Anterior cingulate cortex (tissue), 58 donors: ENCODE data around the gene UNC119.

Experiments
- DNase-seq, 58 donors: peaks; one replicate each; lab custom pipeline; 2025; lab: John Stamatoyannopoulos, UW

Gene UNC119

DNA sequence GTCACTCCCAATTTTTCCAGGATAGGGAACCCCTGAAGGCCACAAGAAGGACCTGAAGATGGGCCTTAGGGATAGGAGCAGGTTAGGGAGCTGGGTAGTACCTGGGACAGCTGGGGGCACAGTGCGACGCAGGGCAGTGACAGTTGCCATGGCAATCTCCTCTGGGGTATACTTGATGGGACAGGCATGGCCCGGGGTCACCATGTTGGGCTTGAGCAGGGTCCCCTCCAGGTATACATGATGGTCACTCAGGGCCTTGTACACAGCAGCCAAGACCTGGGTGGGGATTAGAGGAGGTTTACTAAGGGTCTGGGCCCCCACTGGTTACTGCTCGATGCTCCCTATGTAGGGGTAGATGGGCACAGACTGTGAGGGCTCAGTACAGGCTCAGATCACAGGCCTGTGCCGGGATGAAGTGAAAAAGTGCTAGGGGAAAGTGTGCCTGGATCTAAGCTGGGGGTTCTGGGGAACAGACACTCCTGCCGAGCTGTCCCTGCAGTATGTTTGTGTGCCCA lies 21.6 kb upstream of the UNC119 start:
- no peak for DNase-seq

DNA sequence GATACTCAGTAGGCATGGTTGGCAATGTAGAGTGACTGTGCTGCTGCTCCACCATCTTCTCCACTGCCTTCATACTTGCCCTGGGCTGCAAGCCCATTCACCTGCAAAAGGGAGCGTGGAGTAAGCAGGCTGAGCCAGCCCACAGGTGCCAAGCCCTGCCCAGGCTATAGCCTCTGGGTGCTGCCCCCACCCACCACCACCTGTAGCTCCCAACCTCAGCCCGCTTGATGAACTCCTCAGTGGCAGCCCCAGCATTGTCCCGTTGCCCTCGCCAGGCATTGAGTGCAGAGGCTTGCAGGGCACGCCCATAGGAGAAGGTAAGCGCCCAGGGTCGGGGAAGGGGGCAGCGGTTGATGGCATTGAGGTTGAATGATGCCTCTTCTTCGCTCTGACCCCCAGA lies 21.1 kb upstream of the UNC119 start:
- no peak for DNase-seq

DNA sequence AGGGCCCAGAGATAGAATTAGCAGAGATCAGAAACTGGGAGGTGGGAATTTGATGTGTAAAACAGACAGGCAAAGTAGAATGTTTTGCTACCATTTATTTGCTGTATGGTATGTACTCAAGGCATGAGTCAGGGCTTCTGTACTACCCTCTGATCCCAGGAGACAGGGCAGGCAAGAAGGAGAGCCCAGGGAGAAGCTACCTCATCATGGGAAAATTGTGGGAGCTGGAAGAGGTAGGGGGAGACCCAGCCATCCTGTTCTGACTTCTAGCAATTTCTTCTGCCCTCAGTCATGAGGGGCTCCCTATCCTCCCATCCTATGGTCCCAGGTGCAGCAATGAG lies 20.6 kb upstream of the UNC119 start:
- DNase-seq: no peak

DNA sequence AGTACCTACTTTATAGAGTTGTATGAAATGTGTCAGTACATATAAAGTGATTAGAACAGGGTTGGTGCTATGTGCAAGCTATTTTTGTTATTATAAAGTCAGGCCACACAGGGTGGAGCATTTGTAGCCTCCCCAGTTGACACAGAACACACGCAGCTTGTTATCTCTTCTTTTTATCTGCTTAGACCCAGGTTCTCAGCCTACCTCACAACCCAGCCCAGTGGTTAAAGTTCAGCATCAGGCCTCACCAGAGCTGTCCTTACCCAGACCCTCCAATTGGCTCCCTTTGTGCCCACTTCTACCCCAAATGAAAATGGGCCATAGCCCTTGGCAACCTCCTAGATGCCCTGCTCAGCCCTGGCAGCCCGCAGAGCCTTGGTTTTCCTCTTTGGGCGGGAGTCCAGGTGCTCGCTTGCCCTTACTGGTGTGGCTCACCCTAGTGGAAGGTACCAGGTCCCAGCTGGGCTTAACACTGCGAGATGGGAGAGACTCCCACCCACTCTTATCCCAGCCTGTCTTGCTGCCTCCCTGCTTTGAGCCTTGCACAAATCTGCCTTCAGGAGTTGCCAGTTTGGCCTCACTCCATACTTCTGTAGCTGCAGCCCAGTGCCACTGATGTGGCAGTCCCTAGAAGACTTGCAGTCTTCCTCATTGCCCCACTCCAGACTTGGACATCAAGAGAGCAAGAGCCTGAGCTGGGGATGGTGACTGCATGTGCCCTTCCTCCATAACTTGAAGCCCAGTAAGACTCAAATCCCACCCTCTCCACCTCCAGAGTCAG lies 20.0 kb upstream of the UNC119 start:
- peak in 18 of 58 donors; percentile 6 to 43 (median 15) for DNase-seq

- peak; percentile 76 to 98 (median 94) for DNase-seq
These were observed 19.1 kb upstream of the UNC119 start, which contains the start of gene PIGS for GRCh38 chr17:28571361-28572122. Gene PIGS, minus strand, starts transcription at chr17:28571524. Its CDS starts 28 bp downstream, at chr17:28571496.

DNA sequence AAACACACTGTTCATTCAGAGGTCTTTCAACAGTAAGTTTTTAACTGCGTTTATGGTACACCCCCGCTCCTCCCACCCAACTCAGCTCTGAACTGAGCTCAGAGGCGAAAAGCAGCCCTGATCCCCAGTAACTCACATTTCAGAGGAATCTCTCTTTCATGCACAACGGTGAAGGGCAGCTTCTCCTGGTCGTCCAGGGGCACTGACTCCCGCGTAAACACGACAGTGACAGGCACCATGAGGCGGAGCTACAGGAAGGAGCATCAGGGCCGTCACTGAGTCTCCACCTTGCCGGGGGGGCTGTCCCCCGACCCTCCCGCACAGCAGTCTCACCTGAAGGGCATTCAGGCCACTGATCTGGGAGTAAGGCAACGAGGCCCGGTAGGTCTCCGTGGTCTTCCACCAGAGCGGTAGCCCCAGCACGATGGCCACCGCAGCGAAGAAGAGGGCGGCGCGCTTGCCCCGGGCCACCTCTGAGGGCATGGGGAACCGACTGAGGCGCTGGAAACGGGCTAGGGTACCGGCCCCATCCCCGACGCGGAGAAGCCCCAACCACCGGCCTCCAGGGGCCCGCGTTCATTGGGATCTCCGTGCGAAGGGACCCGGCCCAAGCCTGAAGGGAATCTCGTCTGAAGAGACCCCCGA lies 18.4 kb upstream of the UNC119 start:
- DNase-seq: peak in 23 of 58 donors; percentile 12 to 58 (median 37)

DNA sequence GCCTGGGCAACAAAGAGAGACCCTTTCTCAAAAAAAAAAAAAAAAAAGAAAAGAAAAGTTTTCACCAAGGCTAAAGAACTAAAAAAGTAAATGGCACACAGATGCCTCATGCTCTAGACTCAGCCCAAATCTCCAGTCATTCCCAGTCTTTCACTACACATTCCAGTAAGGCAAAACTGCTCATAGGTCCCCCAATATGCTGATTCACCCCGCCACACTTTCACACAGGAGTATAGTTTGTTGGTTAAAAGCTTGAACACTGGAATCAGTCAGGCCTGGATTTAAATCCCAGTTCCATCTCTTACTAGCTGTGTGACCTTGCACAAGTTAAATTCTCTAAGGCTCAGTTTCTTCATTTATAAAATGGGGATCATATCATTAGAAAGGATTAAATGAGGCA lies 17.0 kb upstream of the UNC119 start:
- no peak for DNase-seq

DNA sequence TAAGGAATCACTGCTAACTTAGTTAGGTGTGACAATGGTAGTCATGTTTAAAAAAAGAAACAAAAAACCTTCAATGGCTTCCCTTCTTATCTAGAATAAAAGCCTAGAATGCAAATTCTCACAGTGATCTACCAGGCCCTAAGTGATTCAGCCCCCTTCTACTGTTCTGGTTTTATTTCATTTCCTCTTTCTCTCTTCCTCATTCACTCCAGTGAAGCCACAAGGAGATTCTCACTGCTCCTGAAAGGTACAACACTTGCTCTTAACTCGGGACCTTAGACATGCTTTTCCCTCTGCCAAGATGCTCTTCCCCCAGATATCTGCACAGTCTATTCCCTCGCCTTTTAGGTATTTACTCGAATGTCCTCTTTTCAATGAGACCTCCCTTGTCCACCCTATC lies 15.2 kb upstream of the UNC119 start:
- no peak for DNase-seq

GRCh38 chr17:28563475-28563874 lies 11.1 kb upstream of the UNC119 start:
- DNase-seq: no peak

DNA sequence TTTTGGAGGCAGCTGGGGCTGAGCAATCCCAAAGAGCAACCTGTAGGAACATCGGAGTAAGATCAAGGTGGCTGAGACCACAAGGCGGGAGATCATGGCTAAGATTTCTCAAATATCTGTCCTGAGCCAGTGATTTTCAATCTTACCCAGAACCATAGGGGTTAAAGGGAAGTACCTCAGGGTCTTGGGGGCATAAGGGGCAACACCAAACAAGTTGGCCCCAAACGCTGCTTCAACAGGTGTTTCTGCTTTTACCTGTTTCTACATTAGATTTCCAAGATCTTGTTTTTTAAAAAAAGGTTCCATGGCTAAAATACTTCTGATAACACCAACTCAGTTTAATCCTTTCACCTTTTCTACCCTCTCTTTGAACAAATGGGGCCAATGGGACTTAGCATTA lies 2.6 kb upstream of the UNC119 start:
- no peak for DNase-seq

DNA sequence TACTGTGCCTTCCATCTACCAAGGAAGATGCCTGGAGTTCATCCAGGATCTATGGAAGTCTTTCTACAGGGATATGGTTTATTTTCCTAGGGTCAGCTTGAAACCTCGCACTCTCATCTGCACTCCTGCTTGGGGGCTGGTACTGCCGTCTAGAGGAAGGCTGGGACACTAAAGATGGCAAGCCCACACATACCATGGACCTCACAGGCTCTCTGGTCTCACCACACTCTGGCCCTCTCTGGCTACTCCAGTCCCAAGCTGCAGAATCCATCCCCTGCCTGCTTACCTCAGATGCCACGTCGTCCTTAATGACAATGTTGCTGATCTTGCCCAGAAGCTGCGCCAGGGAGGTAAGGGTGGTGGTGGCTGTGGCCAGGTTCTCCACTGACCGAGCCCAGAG lies 2.1 kb upstream of the UNC119 start:
- peak in 1 of 58 donors; percentile 3 for DNase-seq

DNA sequence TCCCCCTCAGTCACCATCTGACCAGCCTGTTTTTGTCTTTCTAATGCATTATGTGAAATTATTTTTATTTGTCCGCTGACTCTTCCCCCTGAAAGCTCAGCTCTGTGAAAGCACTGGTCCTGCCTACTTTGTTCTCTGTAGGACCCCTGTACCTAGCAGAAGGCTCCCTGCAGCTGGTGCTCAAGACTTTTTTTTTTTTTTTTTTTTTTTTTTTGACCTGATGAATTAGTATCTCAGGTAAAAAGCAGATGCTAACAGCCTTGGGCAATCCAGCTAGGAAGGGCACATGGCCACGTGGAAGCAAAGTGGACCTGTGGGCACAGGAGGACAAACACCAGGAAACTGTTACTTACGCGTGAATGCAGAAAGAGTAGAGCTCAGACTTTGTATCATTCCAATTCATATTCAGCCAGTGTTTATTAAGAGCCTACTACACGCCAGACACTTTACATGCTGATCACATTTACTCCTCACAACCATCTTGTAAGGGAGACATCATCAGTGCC lies 629 bp upstream of the UNC119 start:
- no peak for DNase-seq

- peak in 6 of 58 donors; percentile 8 to 42 (median 24) for DNase-seq
These were observed 826 bp downstream of the UNC119 start for GRCh38 chr17:28551421-28552175.

GRCh38 chr17:28550858-28551257 lies 1.6 kb downstream of the UNC119 start:
- no peak for DNase-seq

DNA sequence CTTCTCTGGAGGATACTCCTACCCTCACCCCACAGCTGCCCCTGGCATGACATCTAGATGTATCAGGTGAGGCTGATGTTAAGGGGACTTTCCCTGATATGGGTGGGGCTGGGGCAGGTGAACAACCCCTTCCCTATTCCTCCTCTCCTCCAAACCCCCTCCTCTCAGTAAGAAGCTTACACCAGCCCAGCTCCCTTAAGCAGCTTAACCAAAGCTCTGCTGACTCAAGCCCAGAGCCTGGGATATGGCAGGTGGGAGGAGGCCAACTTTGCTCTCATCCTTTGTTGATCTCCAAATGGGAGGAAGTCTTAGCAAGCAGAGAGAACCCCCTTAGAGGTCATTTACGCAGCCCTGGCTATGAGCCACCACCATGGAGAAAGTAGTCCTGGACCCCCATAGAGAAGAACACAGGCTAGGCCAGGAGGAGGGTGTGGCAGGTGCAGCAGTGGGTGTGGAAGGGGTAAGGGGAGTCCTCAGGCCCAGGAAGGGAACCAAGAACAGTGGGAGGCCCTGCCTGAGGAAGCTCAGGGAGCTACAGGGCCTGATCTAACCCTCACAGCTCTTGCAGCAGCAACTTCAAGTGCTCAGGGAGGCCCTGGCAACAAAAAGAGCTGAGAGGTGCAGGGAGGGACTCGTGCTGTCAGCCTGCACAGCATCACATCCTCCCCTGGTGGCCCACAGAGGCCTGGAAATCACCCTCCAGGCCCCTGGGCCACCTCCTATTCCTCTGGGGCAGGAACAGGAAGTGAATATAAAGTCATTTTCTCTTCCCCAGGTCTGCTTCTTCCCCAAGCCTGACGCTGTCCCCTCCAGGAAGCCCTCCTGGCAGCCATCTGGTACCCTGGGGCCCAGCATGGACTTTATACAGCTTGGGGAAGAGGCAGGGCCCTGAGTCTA lies 2.9 kb downstream of the UNC119 start:
- DNase-seq: no peak

DNA sequence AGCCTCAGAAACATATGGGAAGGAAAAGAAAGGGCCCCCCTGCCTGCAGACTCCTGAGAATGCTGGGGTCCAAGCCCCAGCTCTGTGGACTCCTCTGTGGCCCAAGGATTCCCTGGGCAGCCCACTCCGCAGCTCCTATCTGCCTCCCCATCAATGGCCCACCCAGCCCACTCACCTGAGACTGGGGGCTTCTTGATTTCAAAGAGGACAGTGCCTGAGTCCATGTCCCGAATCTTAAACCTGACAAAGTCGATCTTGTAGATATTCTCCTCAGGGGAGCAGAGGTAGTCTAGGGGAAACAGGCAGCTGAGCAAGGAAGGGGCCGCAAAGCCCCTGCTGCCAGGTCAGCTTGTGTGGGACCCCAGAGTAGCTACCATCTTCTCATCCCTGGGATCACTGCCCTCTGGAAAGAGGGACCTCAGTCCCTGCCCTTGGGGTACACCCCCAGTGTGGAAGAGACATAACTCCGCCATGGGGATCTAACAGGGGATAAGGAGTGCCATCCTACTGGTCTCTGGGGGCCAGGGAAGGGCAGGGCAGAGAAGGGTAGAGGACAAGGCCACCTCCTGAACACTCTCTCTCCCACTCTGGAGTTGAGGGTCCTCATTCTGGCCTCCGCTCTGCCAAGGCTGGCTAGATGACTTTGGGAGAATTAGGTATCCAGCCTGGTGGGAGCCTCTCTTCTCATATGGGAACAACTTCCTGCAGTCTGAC lies 3.9 kb downstream of the UNC119 start:
- no peak for DNase-seq

DNA sequence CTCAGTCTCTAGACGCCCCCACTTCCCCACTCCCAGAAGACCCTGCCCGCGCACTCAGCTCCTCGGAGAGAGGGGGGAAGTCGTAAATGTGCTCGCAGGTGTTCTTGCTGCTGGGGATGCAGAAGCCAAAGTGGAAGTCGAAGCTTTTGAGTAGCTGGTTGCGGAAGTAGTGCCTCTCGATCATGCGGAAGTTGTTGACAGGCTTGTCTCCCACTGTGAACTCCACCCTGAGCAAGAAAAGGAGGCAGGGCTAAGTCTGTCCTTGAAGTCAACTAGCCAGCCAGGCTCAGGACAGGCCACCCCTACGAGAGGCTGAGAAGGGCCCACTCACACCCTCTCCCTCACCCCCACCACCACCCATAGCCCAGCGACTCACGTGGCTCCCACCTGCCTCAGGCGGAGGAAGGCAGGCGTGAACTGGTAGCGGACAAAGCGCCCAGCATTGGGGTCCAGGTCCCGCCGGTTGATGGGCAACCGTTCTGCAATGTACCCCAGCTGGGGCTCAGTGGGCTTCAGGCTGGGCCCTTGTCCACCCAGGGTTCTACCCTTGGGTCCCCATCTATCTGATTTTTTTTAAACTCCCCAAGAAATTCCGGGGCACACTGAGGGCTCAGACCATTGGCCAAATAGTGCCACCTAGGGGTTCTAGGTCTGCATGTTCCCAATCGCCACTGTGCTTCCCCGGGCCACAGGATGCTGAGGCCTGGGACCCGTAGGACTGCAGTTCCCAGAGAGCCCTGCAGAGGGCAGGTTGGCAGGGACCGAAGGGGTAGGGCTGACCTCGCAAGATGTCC lies 4.6 kb downstream of the UNC119 start:
- DNase-seq: peak in 51 of 58 donors; percentile 6 to 77 (median 35)
